ENCODE results near the gene SDHA. TPM values are rescaled to one million over a fixed set of nuclear protein-coding genes. Genes with fewer than 3 reads are reported as not detected.

Gene SDHA
- total RNA-seq, 1 donor from 2014 or later, result 73.5 TPM

GRCh38 chr5:186091-187041 lies 31.8 kb upstream of the SDHA start:
- H3K27ac Mint-ChIP-seq (ENCODE audit: unreplicated experiment), result no peak overlapping the region
- DNase-seq (ENCODE audit: low spot score), result no peak
- H3K4me1 Mint-ChIP-seq (ENCODE audit: unreplicated experiment), result no peaks in the 10 kb centered on the region
- TF ChIP-seq CTCF (IDR thresholded peaks at IDR 0.05; ENCODE audit: unreplicated experiment), result no peak
- H3K9me3 Mint-ChIP-seq (ENCODE audit: unreplicated experiment), result no peaks in the 10 kb centered on the region
- H3K36me3 Mint-ChIP-seq (ENCODE audit: low read depth, unreplicated experiment), result peaks cover 4% of the 10 kb centered on the region
- peaks cover 5% of the 10 kb centered on the region for H3K27me3 Mint-ChIP-seq (ENCODE audit: unreplicated experiment)
- H3K4me3 Mint-ChIP-seq (ENCODE audit: unreplicated experiment), result no peak overlapping the region

GRCh38 chr5:187042-187431 lies 31.1 kb upstream of the SDHA start:
- Mint-ChIP-seq H3K9me3 (ENCODE audit: unreplicated experiment) (no peaks in the 10 kb centered on the region), H3K4me3 (ENCODE audit: unreplicated experiment) (no peak overlapping the region), H3K4me1 (ENCODE audit: unreplicated experiment) (no peaks in the 10 kb centered on the region), H3K27me3 (ENCODE audit: unreplicated experiment) (peaks cover 5% of the 10 kb centered on the region), H3K36me3 (ENCODE audit: low read depth, unreplicated experiment) (peaks cover 4% of the 10 kb centered on the region), H3K27ac (ENCODE audit: unreplicated experiment) (no peak overlapping the region)
- TF ChIP-seq CTCF (IDR thresholded peaks at IDR 0.05; ENCODE audit: unreplicated experiment), result no peak
- no peak for DNase-seq (ENCODE audit: low spot score)

- H3K4me3 Mint-ChIP-seq (ENCODE audit: unreplicated experiment), result no peak overlapping the region
- no peak overlapping the region for H3K27ac Mint-ChIP-seq (ENCODE audit: unreplicated experiment)
- no peak for DNase-seq (ENCODE audit: low spot score)
- no peaks in the 10 kb centered on the region for H3K9me3 Mint-ChIP-seq (ENCODE audit: unreplicated experiment)
- peaks cover 5% of the 10 kb centered on the region for H3K27me3 Mint-ChIP-seq (ENCODE audit: unreplicated experiment)
- TF ChIP-seq CTCF (IDR thresholded peaks at IDR 0.05; ENCODE audit: unreplicated experiment), result no peak
- H3K4me1 Mint-ChIP-seq (ENCODE audit: unreplicated experiment), result no peaks in the 10 kb centered on the region
- H3K36me3 Mint-ChIP-seq (ENCODE audit: low read depth, unreplicated experiment), result peaks cover 4% of the 10 kb centered on the region
These were observed 30.3 kb upstream of the SDHA start for GRCh38 chr5:187617-188451.

GRCh38 chr5:188488-189481 lies 29.3 kb upstream of the SDHA start:
- DNase-seq (ENCODE audit: low spot score), result peak; percentile 90
- no peak overlapping the region for H3K27ac Mint-ChIP-seq (ENCODE audit: unreplicated experiment)
- H3K36me3 Mint-ChIP-seq (ENCODE audit: low read depth, unreplicated experiment), result peaks cover 4% of the 10 kb centered on the region
- H3K9me3 Mint-ChIP-seq (ENCODE audit: unreplicated experiment), result no peaks in the 10 kb centered on the region
- peaks cover 5% of the 10 kb centered on the region for H3K27me3 Mint-ChIP-seq (ENCODE audit: unreplicated experiment)
- H3K4me1 Mint-ChIP-seq (ENCODE audit: unreplicated experiment), result no peaks in the 10 kb centered on the region
- peak; percentile 96 for TF ChIP-seq CTCF (IDR thresholded peaks at IDR 0.05; ENCODE audit: unreplicated experiment)
- H3K4me3 Mint-ChIP-seq (ENCODE audit: unreplicated experiment), result no peak overlapping the region

All from endothelial cell (in vitro differentiated cells).